Stimulated activated CD8-positive, alpha-beta memory T cell treated with anti-CD3 and anti-CD28 coated beads, Interleukin-12 subunit alpha, Interleukin-12 subunit beta, amount 100 ng/mL, for 1 hour (primary cell): Measurements from ENCODE around the gene AUTS2.

ENCODE experiments used
- DNase-seq: peaks from one replicate; pipeline ENCODE4 v3.0.0-alpha.2; 2020; ENCODE audit warnings: low read depth

AUTS2 gene

DNA sequence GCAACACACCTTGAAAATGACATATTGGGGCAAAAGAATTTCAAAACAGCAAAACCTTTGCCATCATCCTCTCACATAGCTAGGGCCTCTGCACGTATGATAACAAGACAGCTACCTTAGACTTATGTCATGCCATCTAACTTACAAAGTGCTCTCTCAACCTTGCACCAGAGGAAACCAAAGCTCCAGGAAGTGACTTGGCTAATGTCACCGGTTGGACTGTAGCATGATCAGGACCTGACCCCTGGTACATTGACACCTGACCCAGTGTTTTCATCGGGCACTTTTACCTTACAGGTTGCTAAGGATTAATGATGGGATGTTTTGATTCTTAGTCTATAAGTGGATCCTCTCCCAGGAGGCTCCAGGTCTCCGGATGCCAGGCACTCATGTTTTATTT is 1003.8 kb downstream of the AUTS2 start:
- no peak for DNase-seq

DNA sequence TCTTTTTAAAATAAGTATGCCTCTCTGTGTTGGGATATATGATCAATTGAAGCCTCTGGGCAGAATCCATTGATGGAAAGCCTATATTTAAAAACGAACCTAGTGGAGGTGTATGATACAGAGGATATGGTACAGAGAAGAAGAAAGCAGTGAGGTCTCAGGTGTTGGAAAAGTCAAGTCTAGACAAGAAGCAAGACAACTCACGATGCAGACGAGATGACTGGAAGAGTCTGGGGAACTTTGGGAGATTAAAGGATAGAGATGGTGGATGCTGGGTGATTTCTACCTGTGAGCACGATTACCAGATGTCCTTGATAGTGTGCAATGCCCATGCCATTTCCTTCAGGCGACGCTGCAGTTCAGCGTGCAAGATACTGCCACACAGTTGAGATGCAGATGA is 1009.0 kb downstream of the AUTS2 start:
- DNase-seq: no peak

DNA sequence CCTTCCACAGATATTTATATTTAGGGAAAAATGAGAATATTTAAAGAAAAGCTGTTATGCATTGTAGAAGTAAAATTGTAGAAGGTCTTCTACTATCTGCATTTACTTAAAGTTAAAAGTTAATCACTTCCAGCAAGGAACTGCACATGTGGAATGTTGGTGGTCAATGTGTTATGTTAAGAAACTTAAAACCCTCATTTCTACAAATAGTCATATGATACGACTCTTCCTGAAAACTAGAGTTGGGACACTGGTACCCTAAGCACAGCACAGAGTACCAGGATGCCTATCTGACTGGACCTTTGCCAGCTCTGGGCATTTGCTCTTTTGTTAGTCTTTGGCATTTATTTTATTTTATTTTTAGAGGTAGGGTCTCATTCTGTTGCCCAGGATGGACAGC is 1009.5 kb downstream of the AUTS2 start:
- no peak for DNase-seq

DNA sequence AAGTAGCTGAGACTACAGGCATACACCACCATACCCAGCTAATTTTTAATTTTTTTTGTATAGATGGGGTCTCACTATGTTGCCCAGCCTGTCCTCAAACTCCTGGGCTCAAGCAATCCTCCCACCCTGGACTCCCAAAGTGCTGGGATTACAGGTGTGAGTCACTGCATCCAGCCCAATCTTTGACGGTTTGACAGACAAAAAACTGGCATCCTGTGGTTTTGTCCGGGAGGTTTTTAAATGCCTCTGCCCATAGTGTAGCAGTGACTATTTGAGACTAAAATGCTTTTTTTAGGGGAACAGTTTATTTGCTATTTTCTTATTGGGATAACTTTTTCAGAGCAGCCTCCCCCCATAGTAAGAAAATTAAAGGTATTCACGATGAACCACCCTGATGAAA is 1010.0 kb downstream of the AUTS2 start:
- DNase-seq: no peak

DNA sequence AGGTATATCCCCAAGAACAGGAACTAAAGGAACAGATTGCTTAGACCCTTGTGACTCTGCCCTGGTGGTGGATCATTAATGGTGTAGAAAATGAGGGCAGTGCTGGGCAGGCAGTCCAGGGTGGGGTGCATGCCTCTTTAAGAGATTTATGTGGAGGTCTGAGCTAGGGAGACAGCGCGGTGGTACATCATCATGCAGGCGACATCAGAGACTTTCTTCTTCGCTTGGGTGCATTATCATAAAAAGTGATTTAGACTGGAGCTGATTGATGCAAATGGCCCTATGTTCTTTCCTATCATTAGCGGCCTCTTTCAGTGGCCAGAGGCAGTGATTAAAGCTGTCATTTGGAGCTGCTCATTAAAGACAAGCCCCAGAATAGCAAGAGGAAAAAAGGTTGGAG is 1014.5 kb downstream of the AUTS2 start:
- no peak for DNase-seq

DNA sequence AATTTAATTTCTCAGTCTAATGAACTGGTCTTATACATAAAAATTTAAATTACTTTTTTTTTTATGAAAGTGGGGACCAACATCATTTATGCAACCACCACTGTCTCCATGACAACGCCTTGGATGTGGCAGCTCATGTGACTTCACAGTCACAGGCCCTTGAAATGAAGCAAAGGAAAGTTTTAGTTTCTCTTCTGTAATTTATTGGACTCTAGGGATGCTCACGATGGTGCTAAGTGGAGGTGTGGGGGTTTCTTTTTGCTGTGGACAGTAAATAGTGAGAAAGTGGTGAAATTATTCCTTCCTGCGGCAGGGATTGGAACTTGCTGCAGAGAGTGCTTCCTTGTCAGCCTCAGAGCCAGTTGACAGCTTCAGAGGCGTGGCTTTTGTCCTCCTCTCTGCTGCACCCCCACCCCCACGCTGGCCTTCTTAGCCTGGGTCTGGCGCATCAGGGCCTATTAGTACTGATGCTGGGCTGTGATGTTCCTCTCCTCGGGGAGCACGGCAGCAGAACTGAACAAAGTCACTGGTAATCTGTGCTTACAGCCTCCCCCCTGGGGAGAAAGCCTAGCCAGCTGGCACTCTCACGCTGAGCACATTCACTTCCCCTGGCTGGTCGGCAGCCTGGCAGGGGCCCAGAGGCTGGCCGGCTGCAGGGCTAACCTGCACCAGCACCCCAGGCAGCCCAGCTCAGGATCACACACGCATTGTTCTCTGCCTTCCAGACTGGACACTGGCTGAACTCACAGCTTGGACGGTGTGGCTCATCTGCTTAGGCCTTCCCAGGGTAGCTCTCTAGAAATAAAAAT is 1016.2 kb downstream of the AUTS2 start:
- DNase-seq: no peak

DNA sequence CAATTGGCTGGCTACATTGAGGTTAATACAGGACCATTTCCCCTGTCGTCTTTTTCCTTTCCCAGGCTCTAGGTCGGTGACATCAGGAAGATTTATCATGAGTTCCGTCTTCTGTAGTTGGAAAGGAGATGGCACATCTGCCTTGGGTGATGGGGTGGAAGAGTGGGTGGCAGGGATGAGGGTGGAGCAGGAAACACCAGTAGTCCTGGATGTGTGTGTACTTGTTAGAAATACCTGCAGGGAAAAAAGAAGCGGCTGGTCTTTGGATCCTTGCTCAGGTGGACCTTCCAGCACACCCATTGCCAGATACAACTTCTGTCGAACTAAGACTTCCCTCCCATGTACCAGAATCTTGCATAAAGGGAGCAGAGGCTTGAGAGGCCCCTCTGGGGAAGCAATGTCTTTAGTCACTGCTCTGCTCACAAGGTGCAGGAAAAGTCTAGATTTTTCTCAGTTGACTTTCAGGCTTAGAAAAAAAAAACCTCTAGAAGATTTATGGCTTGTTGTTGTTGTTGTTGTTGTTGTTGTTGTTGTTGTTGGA is 1016.9 kb downstream of the AUTS2 start:
- DNase-seq: no peak

DNA sequence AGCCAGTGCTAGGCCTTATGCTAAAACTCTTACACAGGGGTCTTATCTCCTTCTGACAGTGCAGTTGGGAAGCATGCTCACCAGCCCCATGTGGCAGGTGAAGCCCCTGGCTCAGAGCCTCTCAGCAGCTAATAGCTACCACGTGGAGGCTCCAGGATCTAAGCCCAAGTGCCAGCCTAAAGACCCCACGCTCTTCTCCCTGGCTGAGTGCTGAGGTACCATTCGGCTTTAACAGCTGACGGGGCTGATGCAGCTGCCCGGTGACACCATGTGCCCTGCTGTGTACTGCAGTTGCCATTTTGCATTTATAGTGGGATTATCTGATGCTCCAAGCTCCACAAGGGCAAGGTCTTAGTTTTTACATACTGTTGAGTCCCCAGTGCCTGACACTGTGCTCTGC is 1017.9 kb downstream of the AUTS2 start:
- no peak for DNase-seq

DNA sequence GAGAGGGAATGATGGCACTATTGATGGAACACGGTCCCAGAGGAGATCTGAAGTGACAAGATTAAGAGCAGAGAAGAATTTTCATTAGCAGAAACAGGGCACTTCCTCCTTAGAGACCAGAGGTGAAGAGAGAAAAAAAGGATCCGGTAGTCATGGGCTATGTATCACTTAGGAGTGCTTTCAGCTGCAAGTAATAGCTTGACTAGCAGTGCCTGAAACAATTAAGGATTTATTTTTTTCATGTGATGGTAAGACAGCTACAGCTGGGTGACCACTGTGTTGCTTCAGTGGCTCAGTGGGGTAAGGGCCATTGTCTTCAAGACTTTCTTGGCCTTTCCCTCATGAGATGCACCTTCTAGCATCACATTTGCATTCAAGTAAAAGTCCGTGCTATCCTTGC is 1018.5 kb downstream of the AUTS2 start:
- no peak for DNase-seq

DNA sequence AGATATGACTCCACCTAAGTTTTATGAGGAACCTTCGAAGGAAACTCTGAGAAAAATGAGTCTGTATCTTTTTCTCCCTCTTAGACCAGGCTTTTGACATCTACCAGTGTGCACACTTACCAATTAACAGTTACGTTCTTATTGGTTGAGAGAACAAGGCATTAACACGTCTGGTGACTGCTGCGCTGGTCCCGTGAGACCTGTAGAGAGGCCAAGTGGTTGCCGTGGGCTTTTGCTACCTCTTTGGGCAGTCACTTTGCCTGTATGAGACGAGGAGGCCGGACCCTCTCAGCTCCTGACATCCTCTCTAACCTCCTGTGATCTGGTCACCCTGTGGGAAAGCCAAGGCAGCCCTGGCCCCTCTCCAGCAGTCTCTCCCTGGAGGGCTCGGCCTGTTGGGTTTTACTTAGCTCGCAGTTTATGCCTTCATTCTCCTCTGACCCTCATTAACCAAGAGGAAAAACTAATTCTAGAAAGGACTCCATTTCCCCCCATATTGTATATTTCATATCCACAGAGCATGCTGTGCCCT is 1019.8 kb downstream of the AUTS2 start:
- DNase-seq: no peak

DNA sequence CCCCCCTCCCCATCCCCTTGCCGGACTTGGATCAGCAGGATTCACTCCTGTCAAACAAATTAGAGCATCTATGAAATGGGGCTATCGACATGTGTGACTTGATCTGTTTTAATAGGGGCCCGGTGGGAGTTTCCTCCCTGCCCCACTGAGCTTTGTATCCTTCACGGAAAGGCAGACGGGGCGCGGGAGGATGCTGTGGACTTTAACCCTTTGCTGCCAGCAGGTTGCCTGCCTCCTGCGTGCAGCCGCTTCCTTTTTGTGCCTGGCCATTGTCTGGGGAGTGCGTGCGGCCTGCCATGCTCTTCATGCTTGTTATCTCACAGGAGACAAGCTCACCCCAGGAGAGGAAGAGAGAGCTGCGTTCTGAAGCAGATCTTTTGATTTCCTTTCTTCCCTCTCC is 1020.9 kb downstream of the AUTS2 start:
- no peak for DNase-seq

DNA sequence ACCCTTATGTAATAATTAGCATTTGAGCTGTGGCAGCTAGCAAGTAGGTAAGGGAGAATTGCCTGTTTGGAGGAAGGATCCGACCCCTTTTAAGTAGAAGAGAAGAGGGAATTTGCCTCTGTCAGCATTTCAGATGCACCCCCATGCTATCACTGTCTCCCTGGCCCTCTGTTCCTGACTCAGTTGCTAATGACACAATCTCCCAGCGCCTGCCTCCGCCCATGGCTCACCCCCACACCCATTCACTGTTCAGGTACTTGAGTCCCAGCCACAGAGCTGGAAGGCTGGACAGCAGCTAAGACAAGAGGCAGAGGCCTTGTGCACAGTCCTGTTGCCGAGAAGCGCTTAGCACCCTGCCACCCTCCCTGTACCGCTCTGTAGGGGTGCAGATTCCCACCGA is 1021.4 kb downstream of the AUTS2 start:
- no peak for DNase-seq

DNA sequence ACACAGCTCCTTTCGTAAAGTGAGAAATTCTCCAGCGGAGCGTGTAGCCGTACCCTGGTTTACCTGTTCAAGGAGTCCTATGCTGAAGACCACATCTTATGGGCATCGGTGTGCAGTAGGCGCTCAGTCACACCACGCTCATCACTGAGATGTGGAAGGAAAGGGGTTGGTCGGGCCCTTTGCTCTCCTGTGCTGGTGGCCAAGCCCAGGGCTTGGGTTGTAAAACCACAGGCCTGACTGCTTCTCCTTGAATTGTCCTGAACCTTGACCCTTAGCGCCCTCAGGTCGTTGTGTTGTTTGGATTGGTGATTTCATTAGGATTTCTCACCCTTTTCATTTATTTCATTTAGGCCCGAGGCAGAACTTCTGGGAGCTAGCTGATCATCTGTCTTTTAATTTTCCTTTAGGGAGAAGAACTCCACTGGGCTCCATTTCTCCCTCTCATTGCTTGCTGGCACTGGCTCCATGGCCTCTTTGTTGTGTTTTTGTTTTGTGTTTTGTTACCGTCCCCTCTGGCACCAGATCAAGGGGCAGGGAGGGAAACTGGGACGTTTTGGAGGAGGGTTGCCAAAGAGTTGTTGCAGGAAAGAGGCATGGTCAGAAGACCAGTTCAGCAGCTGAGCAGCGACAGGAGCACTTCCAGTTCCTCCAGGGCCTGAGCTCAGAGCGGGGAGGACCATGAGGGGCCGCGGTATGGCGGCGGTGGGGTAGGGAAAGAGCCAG is 1022.2 kb downstream of the AUTS2 start:
- no peak for DNase-seq

DNA sequence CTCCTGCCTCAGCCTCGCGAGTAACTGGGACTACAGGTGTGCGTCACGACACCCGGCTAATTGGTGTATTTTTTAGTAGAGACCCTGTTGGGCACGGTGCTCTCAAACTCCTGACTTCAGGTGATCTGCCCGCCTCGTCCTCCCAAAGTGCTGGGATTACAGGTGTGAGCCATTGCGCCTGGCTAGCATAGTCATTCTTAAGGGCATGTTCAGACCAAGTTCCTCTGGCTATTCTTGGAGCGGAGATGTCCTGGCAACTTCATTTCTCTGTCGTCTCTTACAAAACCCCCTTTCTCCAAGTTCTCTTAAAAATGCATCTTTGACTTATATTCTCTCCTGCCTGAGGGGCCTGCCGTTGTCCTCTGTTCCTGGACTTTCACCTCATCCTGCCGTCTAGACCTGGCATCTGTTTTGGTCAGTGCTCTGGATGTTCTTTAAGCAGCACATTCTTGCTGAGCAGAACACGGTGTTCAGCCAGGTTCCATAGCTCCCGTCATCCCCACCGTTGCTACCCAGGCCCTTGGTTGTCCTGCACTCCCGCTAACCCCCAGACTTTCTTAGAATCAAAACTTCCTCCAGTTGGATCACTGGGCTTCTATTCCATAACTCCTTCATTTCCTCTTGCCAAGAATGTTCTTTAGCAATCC is 1023.8 kb downstream of the AUTS2 start:
- no peak for DNase-seq

DNA sequence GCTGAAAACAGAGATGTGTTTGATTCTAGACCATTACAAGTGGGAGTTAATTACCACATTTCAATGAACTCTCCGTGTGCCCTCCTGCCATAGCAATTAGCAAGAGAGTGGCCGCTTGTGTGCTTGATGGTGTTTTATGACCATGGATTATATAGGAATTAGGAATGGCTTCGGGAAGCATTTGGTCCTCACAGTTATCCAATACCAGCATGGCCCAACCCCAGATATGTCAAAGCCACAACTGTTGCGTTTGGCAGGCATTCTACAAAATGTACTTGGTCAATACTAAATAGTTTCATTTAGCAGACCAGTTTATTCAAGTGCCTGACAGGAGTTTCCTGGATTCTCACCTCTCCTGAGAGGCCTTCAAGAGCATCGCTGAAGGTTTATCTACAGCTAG is 1024.7 kb downstream of the AUTS2 start:
- no peak for DNase-seq

DNA sequence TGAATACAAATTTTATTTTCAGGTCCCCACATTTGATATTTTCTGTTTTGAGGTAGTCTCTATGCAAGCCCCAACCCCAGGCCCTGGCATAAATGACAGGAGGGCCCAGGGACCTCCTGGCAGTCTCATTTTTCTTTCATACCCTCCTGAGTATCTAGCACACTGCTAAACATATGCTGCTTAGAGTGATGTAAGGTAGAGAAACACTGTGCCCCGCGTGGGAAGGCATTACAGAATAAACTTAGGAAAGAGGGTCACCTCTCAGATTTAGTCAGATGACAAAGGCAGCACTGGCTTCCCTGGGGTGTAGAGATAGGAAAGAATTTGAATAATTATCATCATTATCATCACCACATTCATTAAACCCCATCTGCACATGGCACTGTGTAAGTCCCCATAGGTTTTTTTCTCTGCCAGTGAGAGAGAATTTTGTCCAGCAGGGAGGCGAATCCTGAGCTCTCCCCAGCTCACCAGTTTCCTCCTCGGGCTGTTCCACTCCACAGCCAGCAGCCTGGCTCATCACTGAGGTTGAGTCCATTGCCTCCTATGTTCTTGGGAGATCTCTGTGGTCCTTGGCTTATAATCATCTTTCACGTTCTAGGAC is 1026.3 kb downstream of the AUTS2 start:
- DNase-seq: no peak

DNA sequence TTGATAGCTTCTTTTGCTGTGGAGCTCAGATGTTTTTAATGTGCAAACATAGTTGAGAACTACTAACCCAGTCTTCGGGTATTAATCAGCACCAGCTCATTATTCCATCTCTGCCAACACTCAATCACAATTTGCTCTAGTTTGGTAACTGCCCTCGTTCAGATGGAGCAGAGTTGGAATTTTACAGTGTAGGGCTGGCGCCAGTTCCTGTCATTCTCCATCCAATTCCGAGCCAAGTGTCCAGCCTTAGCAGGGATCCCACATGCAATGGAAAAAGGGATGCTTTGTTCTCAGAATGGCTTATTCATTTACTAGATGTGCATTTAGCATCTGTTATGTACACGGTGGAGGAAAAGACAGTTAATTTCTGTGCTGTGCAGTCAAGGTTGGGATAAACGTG is 1029.2 kb downstream of the AUTS2 start:
- DNase-seq: no peak

DNA sequence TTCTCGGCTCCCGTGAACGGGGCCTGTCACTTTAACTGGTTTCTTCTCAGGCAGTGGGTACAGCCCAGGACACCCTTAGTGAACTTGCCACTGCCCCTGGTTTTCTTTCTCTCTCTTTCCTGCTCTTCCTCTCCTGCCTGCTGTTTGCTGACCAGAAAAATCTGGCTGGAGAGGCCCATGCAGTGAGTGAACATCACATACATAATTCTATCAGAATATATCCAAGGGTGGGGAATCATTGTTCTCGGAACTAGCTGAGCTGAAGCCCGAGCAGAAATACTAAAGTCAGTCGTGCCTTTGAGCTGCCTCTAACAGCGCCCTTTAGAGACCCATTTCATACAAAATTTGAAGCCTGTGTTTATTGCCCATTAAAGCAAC is 1032.2 kb downstream of the AUTS2 start:
- DNase-seq: no peak

DNA sequence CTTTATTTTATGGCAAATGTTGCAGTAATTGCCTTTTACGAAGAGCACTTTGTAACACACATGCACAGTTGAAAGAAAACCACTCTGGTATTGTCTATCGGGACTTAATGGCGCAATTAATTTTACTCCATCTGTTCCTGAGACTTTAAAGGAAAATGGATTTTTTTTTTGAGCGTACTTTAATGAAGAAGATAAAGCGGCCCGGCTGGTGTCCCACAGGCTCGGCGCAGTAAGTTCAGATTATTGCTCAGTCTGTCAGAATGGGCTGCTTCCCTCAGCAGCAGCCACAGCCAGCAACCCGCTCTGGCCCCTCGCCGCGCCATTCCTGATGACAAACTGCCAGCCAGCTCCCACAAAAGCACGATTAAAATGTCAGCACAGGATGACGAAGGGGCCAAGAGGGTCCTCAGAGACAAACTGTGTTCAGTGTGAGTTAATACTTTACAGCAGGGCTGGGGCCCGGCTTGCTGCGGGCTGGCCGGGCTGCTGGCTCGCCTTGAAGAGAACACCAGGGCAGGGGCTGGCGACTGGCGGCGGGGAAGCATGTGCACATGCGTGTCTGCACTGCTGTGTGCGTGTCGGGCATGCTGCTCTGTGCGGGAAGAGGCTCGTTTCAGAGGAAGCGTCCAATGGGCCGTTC is 1032.7 kb downstream of the AUTS2 start:
- DNase-seq: no peak

DNA sequence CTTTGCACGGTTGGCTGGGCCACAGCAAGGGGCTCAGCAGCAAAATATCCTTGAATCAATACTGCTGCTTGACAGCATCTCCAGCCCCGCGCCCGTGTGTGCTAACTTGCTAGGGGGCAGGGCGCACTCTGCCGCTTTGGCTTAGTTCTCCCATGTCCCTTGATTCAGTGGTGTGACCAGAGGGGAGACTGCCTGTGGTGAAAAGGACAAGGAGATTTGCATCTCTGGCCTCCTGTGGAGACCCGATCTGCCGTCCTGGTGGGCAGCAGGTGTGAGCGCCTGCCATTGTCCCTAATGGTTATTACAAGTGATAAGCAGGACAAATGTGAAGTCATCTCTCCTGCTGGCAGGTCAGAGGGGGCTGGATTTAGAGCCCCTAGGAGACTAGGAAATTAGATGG is 1033.4 kb downstream of the AUTS2 start:
- DNase-seq: no peak

DNA sequence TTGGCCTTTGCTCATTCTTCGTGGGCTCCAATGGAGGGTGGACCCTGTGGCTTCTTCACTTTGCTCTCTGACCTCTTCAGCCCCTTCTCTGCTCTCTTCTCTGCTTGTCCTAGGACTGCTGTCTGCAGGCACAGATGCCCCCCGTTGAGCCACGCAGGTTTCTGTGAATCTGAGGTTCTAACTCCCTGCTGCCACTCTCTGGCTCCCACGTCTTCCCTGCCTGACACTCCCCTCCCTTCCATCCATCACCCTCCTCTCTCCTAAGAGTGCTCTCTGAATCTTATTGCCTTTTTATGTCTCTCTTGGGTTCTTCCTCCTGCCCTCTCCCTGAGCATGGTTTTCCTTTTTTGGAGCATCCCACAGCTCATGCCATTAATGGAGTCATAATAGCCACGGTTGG is 1034.1 kb downstream of the AUTS2 start:
- DNase-seq: no peak

DNA sequence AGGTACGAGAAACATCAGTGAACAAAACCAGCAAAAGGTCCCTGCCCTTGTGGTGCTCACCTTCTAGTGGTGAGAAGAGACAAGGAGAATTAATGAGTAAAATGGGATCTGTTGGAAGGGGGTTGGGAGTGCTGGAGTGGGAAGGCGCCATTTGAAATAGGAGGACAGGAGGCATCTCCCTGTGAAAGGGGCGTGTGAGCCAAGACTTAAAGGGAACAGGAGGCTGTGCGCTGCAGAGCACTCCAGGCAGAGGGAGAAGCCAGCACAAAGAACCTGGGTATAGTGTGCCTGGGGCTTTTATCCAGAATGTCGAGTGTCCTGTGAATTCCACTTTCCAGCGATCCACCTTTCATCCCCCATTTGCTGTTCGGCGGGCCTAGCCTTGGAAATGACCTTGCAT is 1035.8 kb downstream of the AUTS2 start:
- no peak for DNase-seq
